ENCODE data around the gene HOXB3.

HOXB3 gene

DNA sequence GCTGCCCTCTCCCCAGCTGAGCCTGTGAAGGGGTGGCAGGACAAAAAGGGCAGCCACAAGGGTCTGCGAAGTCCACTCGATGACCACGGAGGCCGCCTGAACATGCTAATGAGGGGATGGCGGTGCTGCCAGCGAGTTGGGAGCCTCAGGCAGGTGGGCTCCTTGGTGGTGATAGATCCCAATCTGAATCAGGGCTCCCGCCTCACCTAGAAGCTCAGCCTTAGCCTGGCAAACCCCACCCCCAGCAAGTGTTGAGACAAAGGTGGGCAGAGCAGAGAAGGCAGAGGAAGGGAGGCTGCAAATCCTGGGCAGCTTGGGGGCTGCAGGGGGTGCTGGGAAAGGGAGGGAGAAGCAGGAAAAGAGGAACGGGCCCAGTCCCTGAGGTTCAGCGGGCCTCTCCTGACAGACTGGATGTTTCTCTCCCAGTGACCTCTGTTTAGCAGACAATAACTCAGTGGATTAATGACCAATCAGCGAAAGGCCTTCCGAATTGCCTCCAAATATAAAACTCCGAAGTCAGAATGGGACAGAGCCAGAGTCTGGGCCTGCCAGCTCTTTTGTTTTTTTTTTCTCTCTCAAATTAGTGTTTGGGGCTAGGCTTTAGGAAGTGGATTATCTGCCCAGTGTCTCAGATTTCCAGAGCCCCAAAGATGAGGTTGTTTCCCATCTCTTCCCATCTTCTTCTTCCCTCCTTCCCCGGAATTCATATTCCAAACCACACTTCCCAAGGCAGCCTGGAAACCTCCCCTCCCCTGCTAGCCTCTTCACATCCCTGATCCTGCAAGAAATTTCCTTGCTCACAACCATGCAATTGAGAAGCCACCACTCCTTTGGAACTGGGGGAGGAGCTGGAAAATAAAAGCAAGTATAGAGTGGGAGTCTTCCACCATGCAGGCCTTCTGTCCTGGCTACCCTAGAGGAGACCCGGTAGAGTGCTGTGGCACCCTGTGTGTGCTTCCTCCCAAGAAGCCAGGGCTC, 29.9 kb downstream of the HOXB3 start:
- H3K4me3 Mint-ChIP-seq: no peak overlapping the region
- H3K27me3 Mint-ChIP-seq: peaks cover 51% of the 10 kb centered on the region
- H3K27ac Mint-ChIP-seq: no peak overlapping the region
- no peaks in the 10 kb centered on the region for H3K9me3 Mint-ChIP-seq
- ATAC-seq: no peak
- H3K36me3 Mint-ChIP-seq (ENCODE audit: low read depth): no peaks in the 10 kb centered on the region
- no peak for DNase-seq
- H3K4me1 Mint-ChIP-seq: peaks cover 6% of the 10 kb centered on the region

DNA sequence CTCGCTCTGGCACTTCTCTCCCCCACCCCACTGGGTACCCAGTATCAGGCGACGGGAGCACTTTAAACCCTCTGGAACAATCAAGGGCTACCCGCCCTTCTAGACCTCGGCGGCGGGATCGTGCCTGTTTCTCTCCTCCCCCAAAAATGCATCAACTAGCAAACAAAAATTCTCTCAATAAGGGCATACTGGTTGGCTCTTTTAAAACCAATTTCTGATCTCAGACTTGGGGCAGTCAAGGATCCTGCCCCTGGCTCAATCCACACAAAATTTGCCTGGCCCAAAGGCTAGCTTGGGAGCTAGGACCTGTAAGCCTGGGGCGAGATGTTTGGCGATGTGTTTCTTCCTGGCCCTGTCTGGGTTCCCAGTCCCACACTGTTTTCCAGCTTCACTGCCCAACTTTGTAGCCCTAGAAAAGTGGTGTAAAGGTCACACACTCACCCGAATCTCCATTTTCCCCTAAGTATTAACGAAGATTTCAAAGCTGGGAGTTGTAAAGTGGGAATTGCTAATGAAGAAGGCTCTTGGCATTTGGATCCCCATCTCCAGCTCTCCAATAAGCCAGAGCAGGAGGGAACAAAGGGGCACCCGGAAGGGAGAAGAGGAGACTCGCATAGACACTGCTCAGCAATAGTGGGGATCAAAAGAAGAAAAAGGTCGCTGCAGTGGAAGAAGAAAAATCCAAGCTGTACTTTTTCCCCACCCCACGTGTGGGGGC, 30.8 kb downstream of the HOXB3 start:
- Mint-ChIP-seq H3K4me3 (no peak overlapping the region), H3K27ac (no peak overlapping the region), H3K9me3 (no peaks in the 10 kb centered on the region), H3K27me3 (peaks cover 50% of the 10 kb centered on the region), H3K4me1 (peaks cover 9% of the 10 kb centered on the region), H3K36me3 (ENCODE audit: low read depth) (no peaks in the 10 kb centered on the region)
- DNase-seq: no peak
- no peak for ATAC-seq

DNA sequence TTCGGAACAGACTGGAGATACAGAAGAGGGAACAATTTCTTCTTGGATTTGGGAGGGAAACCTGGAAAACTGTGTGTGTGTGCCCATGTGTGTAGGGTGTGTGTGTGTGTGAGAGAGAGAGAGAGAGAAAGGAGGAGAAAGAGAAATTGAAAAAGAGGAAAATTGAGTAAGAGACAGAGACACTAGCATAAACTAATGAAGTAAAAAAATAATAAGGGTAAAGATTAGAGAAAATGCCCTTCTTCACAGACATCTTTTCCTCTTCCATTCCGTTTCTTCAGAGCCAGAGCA, 31.3 kb downstream of the HOXB3 start:
- no peak overlapping the region for H3K4me3 Mint-ChIP-seq
- no peak for ATAC-seq
- peaks cover 9% of the 10 kb centered on the region for H3K4me1 Mint-ChIP-seq
- no peaks in the 10 kb centered on the region for H3K36me3 Mint-ChIP-seq (ENCODE audit: low read depth)
- peaks cover 51% of the 10 kb centered on the region for H3K27me3 Mint-ChIP-seq
- no peaks in the 10 kb centered on the region for H3K9me3 Mint-ChIP-seq
- no peak for DNase-seq
- no peak overlapping the region for H3K27ac Mint-ChIP-seq

DNA sequence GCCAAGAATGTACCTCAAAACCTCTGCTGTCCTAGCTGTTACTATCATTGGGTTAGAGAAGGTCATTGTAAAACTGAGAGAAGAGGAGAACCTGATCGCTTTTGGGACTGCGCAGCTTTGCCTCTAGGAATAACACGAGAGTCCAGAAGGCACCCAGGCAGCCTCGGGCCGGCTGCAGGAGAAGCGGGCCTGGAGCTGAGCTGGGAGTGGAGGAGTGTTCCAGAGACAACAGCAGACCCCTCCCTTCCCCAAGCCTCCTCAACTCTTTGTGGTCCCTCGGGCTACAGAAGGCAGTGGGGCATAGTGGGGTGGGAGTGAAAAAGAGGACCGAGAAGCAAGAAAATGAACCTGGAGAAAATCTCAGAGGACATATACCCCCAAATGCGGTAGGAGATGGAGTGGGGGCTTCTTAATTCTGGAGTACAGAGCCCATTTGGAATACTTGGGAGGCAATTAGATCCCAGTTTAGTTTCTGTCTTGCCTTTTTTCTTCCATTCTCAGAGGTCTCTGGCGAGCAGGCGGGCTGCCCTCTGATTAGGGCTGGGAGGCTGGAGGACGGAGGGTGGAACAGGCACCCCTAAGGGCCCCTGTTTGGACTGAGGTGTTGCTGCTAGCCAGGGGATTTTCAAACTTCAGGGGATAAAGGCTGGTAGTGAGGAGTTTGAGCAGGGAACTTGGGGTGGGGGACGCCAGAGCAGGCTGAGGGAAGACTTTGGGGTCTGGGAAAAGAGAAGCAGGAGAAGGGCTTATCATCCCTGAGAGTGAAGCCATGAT, 31.8 kb downstream of the HOXB3 start:
- Mint-ChIP-seq H3K27ac (no peak overlapping the region), H3K9me3 (no peaks in the 10 kb centered on the region), H3K27me3 (peaks cover 47% of the 10 kb centered on the region), H3K4me3 (no peak overlapping the region), H3K36me3 (ENCODE audit: low read depth) (no peaks in the 10 kb centered on the region), H3K4me1 (peaks cover 9% of the 10 kb centered on the region)
- no peak for DNase-seq
- ATAC-seq: no peak

DNA sequence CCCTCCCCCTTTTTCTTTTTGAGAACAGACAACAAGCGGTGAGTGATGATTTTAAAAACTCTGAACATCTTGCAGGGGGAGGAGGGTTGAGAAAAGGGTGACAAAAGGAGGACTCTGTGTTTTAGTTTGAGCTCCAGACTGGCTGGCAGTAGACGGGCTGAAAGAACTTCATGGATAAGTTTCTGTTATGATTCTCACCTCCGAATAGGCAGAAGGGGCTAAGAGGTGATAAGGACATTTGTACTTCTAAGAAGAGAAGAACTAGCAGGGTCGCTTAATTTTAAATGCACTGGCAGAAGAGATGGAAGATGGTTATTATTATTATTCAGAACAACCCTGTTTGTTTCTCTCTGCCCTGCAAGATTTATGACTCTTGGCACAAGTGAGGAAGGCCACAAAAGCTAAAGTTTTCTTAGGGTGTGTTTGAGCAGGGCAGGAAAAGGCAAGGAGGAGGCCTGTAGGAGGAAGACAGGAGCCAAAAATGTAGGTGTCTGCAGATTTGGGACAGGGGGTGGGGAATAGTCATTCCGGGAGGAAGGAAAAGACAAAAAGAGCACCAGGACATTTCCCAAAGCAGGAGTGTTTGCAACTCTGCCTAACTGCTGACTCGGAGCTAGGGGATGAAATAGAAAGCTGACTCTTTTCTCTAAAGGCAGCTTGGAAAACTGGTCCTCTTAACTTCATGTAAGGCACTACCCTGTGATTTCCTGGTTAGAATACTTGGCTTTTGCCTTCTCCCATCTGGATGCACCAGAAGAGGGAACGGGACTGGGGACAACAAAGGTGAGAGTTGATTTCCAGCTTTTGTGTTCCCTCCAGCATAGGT, 33.3 kb downstream of the HOXB3 start:
- no peak overlapping the region for H3K4me3 Mint-ChIP-seq
- ATAC-seq (no peak), DNase-seq (no peak)
- peaks cover 9% of the 10 kb centered on the region for H3K4me1 Mint-ChIP-seq
- H3K27ac Mint-ChIP-seq: no peak overlapping the region
- H3K36me3 Mint-ChIP-seq (ENCODE audit: low read depth): no peaks in the 10 kb centered on the region
- H3K9me3 Mint-ChIP-seq: no peaks in the 10 kb centered on the region
- H3K27me3 Mint-ChIP-seq: peaks cover 36% of the 10 kb centered on the region

DNA sequence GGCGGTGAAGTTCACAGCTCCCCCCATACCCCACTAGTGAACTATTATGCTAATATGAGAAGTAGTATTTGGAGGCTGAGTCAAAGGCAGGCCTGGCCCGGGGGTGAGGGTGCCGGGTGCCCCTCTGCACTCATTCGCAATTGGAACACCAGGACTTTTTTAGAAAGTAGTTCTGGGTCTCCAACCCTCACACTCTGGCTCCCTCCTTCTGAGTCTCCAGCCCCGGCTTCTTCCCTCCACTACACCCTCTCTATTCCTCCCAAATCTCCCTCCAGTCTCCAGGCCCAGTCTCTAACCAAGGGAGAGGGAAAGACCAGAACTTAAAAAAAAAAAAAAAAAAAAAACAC, 33.8 kb downstream of the HOXB3 start:
- Mint-ChIP-seq H3K4me3 (no peak overlapping the region), H3K27ac (no peak overlapping the region), H3K36me3 (ENCODE audit: low read depth) (no peaks in the 10 kb centered on the region), H3K27me3 (peaks cover 36% of the 10 kb centered on the region), H3K9me3 (no peaks in the 10 kb centered on the region), H3K4me1 (peaks cover 9% of the 10 kb centered on the region)
- DNase-seq: no peak
- no peak for ATAC-seq

DNA sequence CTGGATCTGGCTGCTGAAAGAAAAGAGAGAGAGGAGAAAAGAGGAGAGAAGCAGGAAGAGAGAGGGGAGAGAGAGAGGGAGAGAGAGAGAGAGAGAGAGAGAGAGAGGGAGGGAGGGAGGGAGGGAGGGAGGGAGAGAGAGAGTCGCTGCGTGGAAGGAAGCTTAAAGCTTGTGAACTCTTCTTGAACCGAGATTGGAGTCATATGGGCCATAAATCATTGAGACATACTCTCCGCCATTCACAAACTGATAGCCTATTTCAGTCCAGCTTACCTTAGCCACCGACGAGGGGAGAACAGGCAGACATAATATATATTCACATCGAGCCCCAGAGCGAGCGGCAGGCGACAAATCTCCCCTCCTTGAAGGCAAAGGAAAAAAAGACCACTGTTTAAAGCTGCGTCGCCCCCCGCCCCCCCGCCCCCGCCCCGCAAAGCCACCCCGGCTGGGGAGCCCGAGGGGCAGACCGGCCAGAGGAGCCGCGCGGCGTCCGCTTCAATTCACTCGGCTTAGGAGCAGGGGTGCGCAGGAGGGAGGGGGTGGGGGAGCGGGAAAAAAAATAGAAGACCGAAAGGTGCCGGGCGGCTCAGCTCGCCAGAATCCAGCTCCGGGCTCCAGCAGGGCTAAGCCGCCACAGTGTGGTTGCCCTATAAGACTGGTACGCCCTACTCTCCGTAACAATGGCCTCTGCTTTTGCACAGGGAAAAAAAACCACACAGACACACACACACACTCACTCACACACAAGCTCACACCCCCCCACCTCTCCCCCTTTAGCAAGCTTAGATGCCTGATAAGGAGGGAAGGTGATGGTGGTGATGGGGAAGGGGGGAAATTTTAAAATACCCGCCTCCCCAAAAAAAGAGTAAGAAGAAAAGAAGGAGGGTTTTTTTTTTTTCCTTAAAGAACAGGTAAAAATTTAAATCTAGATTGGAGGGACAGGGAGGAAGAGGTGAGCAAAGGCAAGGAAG, 34.5 kb downstream of the HOXB3 start:
- H3K4me1 Mint-ChIP-seq: peaks cover 9% of the 10 kb centered on the region
- H3K27me3 Mint-ChIP-seq: peaks cover 36% of the 10 kb centered on the region
- ATAC-seq: peak; percentile 60
- no peaks in the 10 kb centered on the region for H3K9me3 Mint-ChIP-seq
- H3K27ac Mint-ChIP-seq: peak overlapping the region; percentile 46
- no peak for DNase-seq
- H3K36me3 Mint-ChIP-seq (ENCODE audit: low read depth): no peaks in the 10 kb centered on the region
- peak overlapping the region; percentile 79 for H3K4me3 Mint-ChIP-seq

DNA sequence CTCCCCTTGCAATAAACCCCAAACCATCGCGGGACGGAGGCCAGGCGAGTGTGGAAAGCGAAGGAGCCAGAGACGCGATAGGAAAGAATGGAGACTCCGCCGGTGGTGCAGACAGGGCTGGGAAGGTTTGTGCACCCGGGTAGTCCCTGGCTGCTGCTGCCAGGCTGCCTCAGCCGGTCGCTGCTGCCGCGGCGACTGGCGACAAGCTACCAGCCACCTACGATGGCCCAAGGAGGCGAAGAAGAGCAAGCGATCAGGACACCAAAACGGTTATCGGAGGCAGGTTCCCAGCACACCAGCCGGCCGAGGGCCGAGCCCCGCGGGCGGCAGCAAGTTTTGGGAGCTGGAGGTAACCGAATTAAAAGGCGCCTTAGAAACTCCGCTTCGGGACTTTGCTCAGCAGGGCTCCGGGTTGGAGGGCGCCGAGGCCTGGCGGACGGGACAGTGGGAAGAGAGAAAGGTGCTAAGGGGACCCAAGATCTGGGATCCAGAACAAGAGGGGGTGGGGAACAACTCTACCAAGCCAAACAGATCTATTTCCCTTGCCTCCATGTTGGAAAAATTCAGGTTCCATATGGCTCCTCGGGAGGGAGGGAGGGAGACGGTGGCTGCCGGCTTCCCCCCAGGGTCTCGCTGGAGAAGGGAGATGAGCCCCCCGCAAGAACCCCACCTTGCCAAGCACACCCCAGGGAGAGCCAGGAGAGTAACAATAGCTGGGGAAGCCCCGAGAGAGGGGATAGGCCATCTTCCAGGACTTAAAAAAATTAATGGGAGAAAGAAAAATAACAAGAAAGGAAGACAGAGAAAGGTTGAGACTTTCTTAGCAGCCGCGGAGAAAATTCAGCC, 35.4 kb downstream of the HOXB3 start:
- peak overlapping the region; percentile 46 for H3K27ac Mint-ChIP-seq
- peak overlapping the region; percentile 79 for H3K4me3 Mint-ChIP-seq
- no peaks in the 10 kb centered on the region for H3K36me3 Mint-ChIP-seq (ENCODE audit: low read depth)
- H3K4me1 Mint-ChIP-seq: peaks cover 9% of the 10 kb centered on the region
- ATAC-seq (no peak), DNase-seq (no peak)
- H3K9me3 Mint-ChIP-seq: no peaks in the 10 kb centered on the region
- H3K27me3 Mint-ChIP-seq: peaks cover 34% of the 10 kb centered on the region

DNA sequence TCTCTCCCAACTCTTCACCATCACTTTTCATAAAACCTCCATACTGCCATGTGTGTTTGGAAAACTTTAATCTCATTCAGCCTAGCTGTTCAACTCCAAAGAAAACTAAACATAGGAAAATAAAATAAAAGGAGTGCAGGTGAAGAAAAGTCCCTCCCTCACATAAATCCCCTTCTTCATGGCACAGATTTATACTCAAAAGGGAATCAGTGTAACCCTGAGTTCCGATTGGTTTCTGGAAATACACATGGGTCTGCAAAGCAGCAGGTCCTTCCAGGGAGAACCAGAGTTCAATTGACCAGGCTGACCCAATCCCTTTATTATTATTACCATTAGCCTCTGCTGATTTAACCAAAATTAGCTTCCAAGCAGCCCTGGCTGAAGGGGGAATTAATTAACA, 36.2 kb downstream of the HOXB3 start:
- ATAC-seq: no peak
- no peak for DNase-seq
- Mint-ChIP-seq H3K27me3 (peaks cover 27% of the 10 kb centered on the region), H3K36me3 (ENCODE audit: low read depth) (no peaks in the 10 kb centered on the region), H3K27ac (no peak overlapping the region), H3K9me3 (no peaks in the 10 kb centered on the region), H3K4me1 (peaks cover 9% of the 10 kb centered on the region), H3K4me3 (no peak overlapping the region)

DNA sequence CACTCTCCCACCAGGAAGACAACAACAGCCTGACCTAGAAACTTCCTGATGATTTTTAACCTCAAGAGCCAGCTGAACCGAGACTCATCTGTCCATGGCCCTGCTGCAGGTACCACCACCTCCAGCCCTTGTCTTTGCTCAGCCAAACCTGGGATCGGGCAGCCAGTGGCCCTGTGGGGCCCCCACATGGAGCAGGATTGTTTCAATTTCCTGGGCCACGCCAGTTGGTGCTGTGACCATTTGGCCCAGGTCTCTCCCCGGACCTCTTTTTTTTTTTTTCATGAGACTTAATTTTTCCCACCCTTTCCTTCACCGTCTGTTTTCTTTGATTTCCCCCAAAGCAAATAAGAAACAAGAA, 36.9 kb downstream of the HOXB3 start:
- Mint-ChIP-seq H3K27me3 (peaks cover 26% of the 10 kb centered on the region), H3K27ac (no peak overlapping the region), H3K36me3 (ENCODE audit: low read depth) (no peaks in the 10 kb centered on the region), H3K4me3 (no peak overlapping the region), H3K4me1 (peaks cover 15% of the 10 kb centered on the region), H3K9me3 (no peaks in the 10 kb centered on the region)
- no peak for ATAC-seq
- no peak for DNase-seq

DNA sequence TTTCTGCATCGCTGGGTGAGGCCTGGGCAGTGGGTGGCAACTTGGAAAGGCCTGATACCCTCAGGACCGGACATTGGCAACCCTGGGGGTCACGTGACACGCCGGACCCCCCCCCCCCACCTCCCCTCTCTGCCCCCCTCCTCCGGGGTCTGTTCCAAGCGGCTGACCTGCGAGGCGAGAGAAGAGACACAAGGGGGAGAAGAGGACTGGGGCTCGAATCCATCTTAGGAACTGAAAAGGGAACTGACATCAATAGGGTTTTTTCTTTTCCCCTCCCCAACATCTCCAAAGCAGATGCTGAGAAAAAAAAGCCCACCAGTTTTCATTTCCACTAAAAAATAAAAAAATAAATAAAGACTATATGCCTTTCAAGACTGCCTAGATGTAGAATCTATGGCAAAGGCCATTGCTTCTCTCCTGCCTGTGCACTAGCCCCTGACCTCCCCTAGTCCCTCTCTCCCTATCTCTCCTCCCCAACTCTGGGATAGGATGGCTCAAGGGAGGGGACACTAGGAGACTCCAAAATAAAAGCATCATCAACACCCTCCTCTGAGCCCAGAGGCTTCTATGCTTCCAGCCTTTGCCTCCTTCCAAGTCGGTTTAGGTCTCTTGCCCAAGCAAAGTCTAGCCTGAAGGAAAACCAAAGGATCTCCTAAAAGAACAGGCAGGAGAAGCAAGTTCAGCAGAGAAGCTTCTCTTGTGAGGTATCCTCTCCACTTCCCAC, 37.4 kb downstream of the HOXB3 start:
- Mint-ChIP-seq H3K27ac (no peak overlapping the region), H3K4me1 (peaks cover 20% of the 10 kb centered on the region), H3K36me3 (ENCODE audit: low read depth) (no peaks in the 10 kb centered on the region), H3K4me3 (no peak overlapping the region), H3K27me3 (peaks cover 23% of the 10 kb centered on the region), H3K9me3 (no peaks in the 10 kb centered on the region)
- DNase-seq: no peak
- ATAC-seq: no peak

All from activated naive CD8-positive, alpha-beta T cell treated with anti-CD3 and anti-CD28 coated beads, Interleukin-2, amount 50 U/mL, for 24 hours (primary cell).